Neural crest cell (in vitro differentiated cells): ENCODE data around the gene NXPH4. TPM values are rescaled to one million over a fixed set of nuclear protein-coding genes. Genes with fewer than 3 reads are reported as not detected.

Source experiments
- DNase-seq: peaks from one replicate; pipeline ENCODE4 v3.0.0; 2021; ENCODE audit warnings: low read depth, mixed read lengths, low spot score
- H3K27ac Mint-ChIP-seq: one replicate; pipeline ENCODE4 v1.8.0; 2021; ENCODE audit warnings: mild to moderate bottlenecking, mixed read lengths; ENCODE audit not compliant: unreplicated experiment
- H3K27me3 Mint-ChIP-seq: 2 replicates; pipeline ENCODE4 v1.8.0; 2021; ENCODE audit warnings: low read depth, mild to moderate bottlenecking, mixed read lengths
- H3K36me3 Mint-ChIP-seq: 2 replicates; pipeline ENCODE4 v1.8.0; 2021; ENCODE audit warnings: low read depth, mild to moderate bottlenecking, mixed read lengths
- H3K4me1 Mint-ChIP-seq: 2 replicates; pipeline ENCODE4 v1.8.0; 2021; ENCODE audit warnings: mixed read lengths
- H3K4me3 Mint-ChIP-seq: one replicate; pipeline ENCODE4 v1.8.0; 2021; ENCODE audit warnings: mild to moderate bottlenecking, mixed read lengths
- H3K9me3 Mint-ChIP-seq: 2 replicates; pipeline ENCODE4 v1.8.0; 2021; ENCODE audit warnings: mixed read lengths
- CTCF ChIP-seq: fragments of 200-600 bp; sonication (generic); conservative IDR thresholded peaks from 2 replicates; pipeline ENCODE4 v1.5.0; 2021; ENCODE audit warnings: antibody characterized with exemption, mild to moderate bottlenecking
- total RNA-seq: library from RNA; stranded (reverse); gene quantifications from 2 replicates; pipeline ENCODE4 v1.2.1, GENCODE V29; 2021

Gene NXPH4
- total RNA-seq, 1 donor from 2014 or later, result 0.91 TPM

GRCh38 chr12:57240926-57241401 lies 24.4 kb downstream of the NXPH4 start:
- Mint-ChIP-seq H3K36me3 (no peaks in the 10 kb centered on the region), H3K27ac (no peak overlapping the region), H3K4me3 (peak overlapping the region; percentile 90), H3K9me3 (no peaks in the 10 kb centered on the region), H3K4me1 (peaks cover 57% of the 10 kb centered on the region), H3K27me3 (peaks cover 83% of the 10 kb centered on the region)
- TF ChIP-seq CTCF, result no peak
- no peak for DNase-seq

- no peak for TF ChIP-seq CTCF
- Mint-ChIP-seq H3K27me3 (peaks cover 81% of the 10 kb centered on the region), H3K36me3 (no peaks in the 10 kb centered on the region), H3K27ac (no peak overlapping the region), H3K4me1 (peaks cover 57% of the 10 kb centered on the region), H3K9me3 (no peaks in the 10 kb centered on the region), H3K4me3 (peak overlapping the region; percentile 90)
- no peak for DNase-seq
Observed at GRCh38 chr12:57241402-57242310, 25.1 kb downstream of the NXPH4 start.

- no peaks in the 10 kb centered on the region for H3K36me3 Mint-ChIP-seq
- H3K27me3 Mint-ChIP-seq, result peaks cover 74% of the 10 kb centered on the region
- DNase-seq, result no peak
- no peaks in the 10 kb centered on the region for H3K9me3 Mint-ChIP-seq
- H3K4me3 Mint-ChIP-seq, result peak overlapping the region; percentile 90
- H3K4me1 Mint-ChIP-seq, result peaks cover 53% of the 10 kb centered on the region
- TF ChIP-seq CTCF, result no peak
- no peak overlapping the region for H3K27ac Mint-ChIP-seq
Observed at GRCh38 chr12:57242329-57242690, 25.7 kb downstream of the NXPH4 start.

- H3K27me3 Mint-ChIP-seq, result peaks cover 69% of the 10 kb centered on the region
- TF ChIP-seq CTCF, result peak; percentile 82
- H3K4me1 Mint-ChIP-seq, result peaks cover 47% of the 10 kb centered on the region
- no peaks in the 10 kb centered on the region for H3K36me3 Mint-ChIP-seq
- H3K4me3 Mint-ChIP-seq, result peak overlapping the region; percentile 85
- DNase-seq, result peak; percentile 94
- no peak overlapping the region for H3K27ac Mint-ChIP-seq
- no peaks in the 10 kb centered on the region for H3K9me3 Mint-ChIP-seq
Observed at GRCh38 chr12:57242691-57243454, 26.3 kb downstream of the NXPH4 start.

GRCh38 chr12:57243521-57244311 lies 27.1 kb downstream of the NXPH4 start:
- Mint-ChIP-seq H3K27me3 (peaks cover 63% of the 10 kb centered on the region), H3K9me3 (no peaks in the 10 kb centered on the region), H3K4me1 (peaks cover 42% of the 10 kb centered on the region), H3K36me3 (no peaks in the 10 kb centered on the region), H3K27ac (no peak overlapping the region), H3K4me3 (peak overlapping the region; percentile 84)
- TF ChIP-seq CTCF, result peak; percentile 83
- peak; percentile 81 for DNase-seq
